Kasumi-1 (cell line): ENCODE data around the gene EPB41L2.
"Not testable (repeated sequence)": the region's sequence is repeated elsewhere in the genome, so short reads cannot be mapped to it uniquely, and the experiment has no call there.

ENCODE experiments used
- DNase-seq, 2 experiments: peaks; one replicate each; lab custom pipeline; 2025; lab: John Stamatoyannopoulos, UW

The EPB41L2 gene

GRCh38 chr6:130945401-130945919, 117.6 kb downstream of the EPB41L2 start:
- DNase-seq: peak; percentile 10 to 23

GRCh38 chr6:130944486-130944885, 118.6 kb downstream of the EPB41L2 start:
- DNase-seq: no peak

DNA sequence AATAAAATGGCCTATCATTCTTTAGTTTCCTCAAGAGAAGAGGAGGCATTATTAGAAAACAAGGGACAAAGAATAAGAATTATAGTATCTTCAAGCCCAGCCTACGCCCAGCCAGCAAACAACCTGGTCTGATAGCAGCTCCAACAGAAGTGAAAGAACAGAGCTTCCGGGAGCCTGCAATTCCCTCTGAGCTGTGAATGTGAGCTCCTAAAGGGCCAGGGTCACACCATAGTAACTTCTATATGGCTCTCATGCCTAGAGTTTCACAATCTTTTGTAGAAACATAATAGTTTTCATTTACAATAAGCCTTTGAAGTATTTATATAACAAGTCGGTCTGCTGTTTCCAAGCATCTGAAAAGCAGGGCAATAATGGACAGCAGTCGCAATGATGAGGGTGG, 119.3 kb downstream of the EPB41L2 start:
- DNase-seq: no peak

DNA sequence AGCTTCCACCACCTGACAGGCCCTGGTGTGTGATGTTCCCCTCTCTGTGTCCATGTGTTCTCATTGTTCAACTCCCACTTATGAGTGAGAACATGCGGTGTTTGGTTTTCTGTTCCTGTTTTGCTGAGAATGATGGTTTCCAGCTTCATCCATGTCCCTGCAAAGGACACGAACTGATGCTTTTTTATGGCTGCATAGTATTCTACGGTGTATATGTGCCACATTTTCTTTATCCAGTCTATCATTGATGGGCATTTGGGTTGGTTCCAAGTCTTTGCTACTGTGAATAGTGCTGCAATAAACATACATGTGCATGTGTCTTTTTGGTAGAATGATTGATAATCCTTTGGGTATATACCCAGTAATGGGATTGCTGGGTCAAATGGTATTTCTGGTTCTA, 120.3 kb downstream of the EPB41L2 start:
- DNase-seq: not testable (repeated sequence)

GRCh38 chr6:130937942-130938604, 125.0 kb downstream of the EPB41L2 start:
- no peak for DNase-seq

DNA sequence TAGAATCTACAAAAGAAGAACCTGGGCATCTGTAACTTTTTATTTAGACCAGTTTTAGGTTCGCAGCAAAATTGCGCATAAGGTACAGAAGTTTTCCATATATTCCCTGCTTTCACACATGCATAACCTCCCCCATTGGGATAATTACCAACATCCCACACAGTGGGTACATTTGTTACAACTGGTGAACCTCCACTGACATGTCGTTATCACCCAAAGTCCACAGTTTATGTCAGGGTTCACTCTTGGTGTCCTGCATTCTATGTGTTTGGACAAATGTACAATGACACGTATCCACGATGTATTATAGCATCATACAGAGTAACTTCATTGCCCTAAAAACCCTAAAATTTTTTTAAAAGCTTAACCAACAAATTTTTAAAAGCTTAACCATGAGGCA, 126.1 kb downstream of the EPB41L2 start:
- DNase-seq: no peak

GRCh38 chr6:130935978-130936377, 127.1 kb downstream of the EPB41L2 start:
- no peak for DNase-seq

DNA sequence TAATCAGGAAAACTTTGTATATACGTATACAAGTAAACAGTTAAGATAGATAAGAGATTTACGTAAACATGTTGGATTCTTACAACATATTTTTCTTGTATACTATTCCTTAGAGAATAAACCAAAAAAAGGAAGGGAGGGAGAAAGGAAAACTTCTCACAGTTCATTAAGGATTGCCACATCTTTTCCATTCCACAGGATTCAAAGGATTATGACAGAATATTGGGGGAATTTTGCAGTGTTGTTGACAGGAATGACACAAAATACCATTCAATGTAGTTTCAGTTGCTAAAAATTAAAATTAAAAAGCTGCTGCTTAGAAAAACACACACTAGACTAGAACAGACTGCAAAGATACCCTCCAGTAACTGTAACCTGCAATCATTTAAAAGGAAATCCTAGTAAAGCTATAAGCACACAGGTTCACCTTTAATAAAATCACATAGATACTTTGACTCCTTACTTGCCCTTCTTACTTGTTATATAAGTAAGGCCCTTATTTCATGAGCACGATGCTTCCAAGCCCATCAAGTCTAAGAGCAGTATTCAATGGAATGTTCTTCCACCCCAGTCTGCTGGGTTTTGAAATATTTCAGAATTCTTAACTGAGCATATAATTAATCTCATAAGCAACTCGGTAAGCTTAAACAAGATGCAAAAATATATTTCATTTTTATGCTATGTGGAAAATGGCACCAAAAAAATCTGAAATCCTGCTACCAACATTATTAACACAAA, 128.0 kb downstream of the EPB41L2 start:
- no peak for DNase-seq

DNA sequence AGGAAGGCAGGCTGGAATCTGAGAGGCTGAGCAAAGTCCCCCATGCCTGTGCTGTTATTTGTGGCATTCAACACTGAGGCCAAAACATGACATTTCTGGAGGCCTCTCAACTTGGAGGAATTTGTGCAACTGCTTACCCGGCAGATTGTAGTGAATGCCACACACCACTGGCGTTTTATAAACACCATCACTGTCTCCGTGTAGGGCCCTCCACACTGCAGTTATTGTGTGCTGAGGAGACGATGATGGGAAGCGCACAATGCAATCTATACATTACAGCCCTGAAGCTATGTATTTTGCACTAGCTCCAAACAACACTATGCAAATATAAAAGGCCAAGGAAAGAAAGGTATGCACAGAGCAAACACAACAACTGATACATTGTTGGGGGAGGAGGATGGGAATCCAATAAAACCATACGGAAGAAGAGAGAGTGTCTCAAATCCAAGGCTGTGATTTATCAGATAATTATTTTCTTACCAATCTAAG, 129.3 kb downstream of the EPB41L2 start:
- no peak for DNase-seq

- DNase-seq: no peak
These were observed 130.1 kb downstream of the EPB41L2 start for GRCh38 chr6:130932921-130933320.

GRCh38 chr6:130932438-130932837, 130.6 kb downstream of the EPB41L2 start:
- DNase-seq: no peak

DNA sequence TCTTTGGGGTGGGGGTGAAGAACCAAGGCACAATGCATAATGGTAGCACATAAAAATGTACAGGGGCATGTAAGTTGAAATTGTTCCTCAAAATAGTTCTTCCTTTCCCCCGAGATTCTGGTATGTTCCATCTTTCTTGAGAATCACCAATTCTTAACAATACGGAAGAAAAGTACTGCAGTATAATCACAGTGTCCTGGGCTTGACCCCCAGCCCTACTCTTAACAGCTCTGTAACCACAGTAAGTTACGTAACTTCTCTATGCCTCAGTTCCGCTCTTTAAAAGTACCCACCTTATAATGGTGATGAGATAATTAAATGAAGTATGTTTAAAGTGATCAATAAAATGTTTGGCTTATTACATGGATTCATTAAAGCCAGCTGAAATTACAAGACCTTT, 131.4 kb downstream of the EPB41L2 start:
- DNase-seq: no peak

DNA sequence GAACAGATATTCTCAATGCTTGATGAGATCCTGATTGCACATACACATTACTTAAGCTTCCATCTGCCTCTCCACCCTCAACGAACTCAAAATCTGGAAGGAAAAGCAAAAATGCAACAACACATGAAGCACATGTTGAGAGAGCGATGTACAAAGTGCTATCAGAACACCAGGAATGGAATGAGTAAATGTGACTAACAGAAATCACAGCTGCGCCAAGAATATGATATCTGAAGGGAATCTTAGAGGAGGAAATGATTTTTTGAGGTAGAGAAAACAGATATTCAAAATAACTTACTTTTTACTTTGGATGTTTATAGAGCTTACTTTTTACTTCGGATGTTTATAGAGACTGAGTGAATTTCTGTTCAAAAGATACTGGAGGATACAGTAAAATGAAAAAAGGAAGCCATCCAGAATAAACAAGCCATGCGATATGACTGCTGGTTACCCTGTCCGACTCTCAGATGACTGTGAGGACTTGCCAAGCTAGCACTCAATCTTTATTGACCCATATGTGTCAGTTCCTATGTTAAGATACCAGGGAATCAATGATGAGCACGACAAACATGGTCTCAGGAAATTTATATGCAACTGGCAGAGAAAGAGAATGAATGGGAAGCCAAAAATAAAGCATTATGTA, 133.9 kb downstream of the EPB41L2 start:
- no peak for DNase-seq

- peak; percentile 28 to 45 for DNase-seq
These were observed 134.7 kb downstream of the EPB41L2 start for GRCh38 chr6:130928158-130928912.

DNA sequence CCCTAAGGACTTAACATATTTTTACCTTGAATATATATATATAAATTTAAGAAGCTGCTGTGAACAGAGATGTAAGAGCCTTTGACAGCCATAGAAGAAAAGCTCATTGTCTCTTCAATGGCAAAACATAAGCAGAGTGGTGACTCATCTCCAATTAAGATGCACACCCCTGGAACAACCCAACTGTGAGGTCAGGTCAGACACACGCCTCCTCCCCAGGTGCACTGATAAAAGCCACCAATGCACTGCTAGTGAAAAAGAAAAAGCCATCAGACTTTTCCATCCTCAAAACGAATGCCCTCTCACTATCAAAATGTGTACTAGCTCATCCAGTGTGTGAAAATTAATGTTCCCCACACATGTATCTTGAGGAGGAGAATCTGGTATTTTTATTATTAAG, 135.7 kb downstream of the EPB41L2 start:
- DNase-seq: no peak

DNA sequence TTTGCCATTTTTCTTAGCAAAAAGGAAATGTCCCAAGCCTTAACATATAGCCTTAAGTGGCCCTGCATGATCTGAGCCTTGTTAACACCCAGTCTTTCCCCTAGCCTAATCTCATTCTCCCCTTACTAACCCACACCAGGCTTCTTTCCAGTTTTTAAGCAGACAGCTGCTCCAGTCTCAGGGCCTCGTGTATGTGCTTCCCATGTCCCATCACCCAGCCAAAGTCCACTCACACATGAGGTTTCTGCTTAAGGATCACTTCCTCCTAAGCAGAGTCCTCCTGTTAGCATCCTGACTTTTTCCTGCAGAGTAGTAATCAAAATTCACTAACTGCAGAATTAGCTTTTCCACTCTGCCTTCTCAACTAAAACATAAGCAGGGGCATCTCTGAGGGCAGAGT, 139.7 kb downstream of the EPB41L2 start:
- no peak for DNase-seq

DNA sequence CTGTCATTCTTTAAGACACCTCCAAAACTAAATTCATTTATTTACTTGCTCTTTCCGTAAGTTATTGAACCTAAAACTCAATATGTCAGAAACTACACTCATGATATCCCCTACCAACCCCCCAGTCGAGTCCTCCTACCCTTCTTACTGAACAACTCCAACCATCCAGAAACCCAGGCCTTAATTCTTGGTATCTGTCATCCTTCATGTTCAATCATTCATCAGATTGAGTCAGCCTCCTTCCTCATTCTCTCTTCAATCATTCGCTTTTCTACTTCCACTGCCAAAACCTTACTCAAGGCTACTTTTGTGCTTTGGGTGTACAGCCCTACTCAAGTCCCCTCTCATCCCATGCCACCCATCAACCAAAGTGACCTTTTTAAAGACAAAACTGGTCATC, 140.1 kb downstream of the EPB41L2 start:
- DNase-seq: no peak

GRCh38 chr6:130920969-130921368, 142.1 kb downstream of the EPB41L2 start:
- no peak for DNase-seq

- no peak for DNase-seq
These were observed 144.9 kb downstream of the EPB41L2 start for GRCh38 chr6:130918171-130918570.

DNA sequence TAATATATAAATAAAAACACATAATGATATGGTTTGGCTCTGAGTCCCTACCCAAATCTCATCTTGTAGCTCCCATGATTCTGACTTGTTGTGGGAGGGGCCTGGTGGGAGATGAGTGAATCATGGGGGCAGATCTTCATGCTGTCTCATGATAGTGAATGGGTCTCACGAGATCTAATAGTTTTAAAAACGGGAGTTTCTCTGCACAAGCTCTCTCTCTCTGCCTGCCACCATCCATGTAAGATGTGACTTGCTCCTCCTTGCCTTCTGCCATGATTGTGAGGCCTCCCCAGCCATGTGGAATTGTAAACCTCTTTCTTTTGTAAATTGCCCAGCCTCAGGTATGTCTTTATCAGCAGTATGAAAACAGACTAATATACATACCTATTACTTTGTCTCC, 147.4 kb downstream of the EPB41L2 start:
- not testable (repeated sequence) for DNase-seq

GRCh38 chr6:130913120-130913519, 149.9 kb downstream of the EPB41L2 start:
- peak; percentile 27 to 32 for DNase-seq

DNA sequence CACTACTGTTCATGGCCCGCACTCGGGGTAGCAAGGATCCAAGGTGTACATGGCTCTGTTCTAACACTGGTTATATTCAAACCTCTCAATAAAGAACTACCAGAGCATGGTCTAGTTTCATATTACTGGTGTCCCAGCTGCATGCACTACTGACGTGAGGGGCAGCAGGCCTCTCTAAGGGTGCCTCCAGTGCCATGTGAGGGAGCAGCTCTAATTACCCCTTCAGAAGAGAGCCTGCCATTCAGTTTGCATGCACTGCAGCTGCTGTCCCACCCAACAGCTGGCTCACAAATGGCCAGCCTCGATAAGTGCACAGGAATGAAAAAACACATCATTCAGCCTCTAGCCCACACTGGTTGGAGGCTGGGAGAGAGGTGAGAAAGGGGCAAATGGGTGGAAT, 150.6 kb downstream of the EPB41L2 start:
- no peak for DNase-seq
